PC-3 (cell line): ENCODE data around the gene STAC2. TPM values are rescaled to one million over a fixed set of nuclear protein-coding genes. Genes with fewer than 3 reads are reported as not detected.

Experiments used
- ATAC-seq: fragments of 200-7000 bp; cut with Tn5 transposase; 2 replicates; pipeline ENCODE4 v1.9.1; 2020; ENCODE audit warnings: mild to moderate bottlenecking, moderate library complexity
- BruUV-seq: library from RNA; stranded (reverse); fragments of 400-500 nt; replicated peaks from 2 replicates; lab custom pipeline; 2021; lab: Mats Ljungman, UMichigan
- CTCF ChIA-PET: fragments of 300-600 bp; sonication (Branson Sonifier 250); formaldehyde crosslinking; loops from one replicate; lab custom pipeline; 2022; ENCODE audit warnings: antibody characterized with exemption; lab: Charles Lee
- POLR2A ChIA-PET: fragments of 300-600 bp; sonication (Branson Sonifier 250); formaldehyde crosslinking; loops from one replicate; lab custom pipeline; 2022; ENCODE audit warnings: antibody characterized with exemption; ENCODE audit not compliant: unreplicated experiment; lab: Charles Lee
- DNase-seq: peaks from one replicate; pipeline ENCODE4 v3.0.0-alpha.2; 2015
- H2AFZ ChIP-seq: fragments of 300-600 bp; sonication (generic); 2 replicates; pipeline ENCODE4 v1.6.0; 2016; ENCODE audit warnings: antibody characterized with exemption, low read length
- H3F3A ChIP-seq: fragments of 300-600 bp; sonication (generic); one replicate; pipeline ENCODE4 v1.6.0; 2017; ENCODE audit warnings: antibody characterized with exemption, low read length, control low read depth, mild to moderate bottlenecking; ENCODE audit not compliant: unreplicated experiment
- H3K27ac ChIP-seq: fragments of 300-600 bp; sonication (generic); 2 replicates; pipeline ENCODE4 v1.5.1; 2016; ENCODE audit warnings: mild to moderate bottlenecking, low read length
- H3K27me3 ChIP-seq: fragments of 300-600 bp; sonication (generic); 2 replicates; pipeline ENCODE4 v1.6.1; 2016; ENCODE audit warnings: low read length, mixed read lengths
- H3K36me3 ChIP-seq: fragments of 300-600 bp; sonication (generic); 2 replicates; pipeline ENCODE4 v1.6.1; 2016; ENCODE audit warnings: low read depth, mixed run types, low read length, mixed read lengths
- H3K4me1 ChIP-seq: fragments of 300-600 bp; sonication (generic); 2 replicates; pipeline ENCODE4 v1.5.1; 2016; ENCODE audit warnings: low read length; ENCODE audit not compliant: insufficient read depth
- H3K4me2 ChIP-seq: fragments of 300-600 bp; sonication (generic); 2 replicates; pipeline ENCODE4 v1.6.0; 2016; ENCODE audit warnings: low read length
- H3K4me3 ChIP-seq: fragments of 300-600 bp; sonication (generic); 2 replicates; pipeline ENCODE4 v1.5.1; 2016; ENCODE audit warnings: mild to moderate bottlenecking, low read length, mixed read lengths
- H3K79me2 ChIP-seq: fragments of 300-600 bp; sonication (generic); 2 replicates; pipeline ENCODE4 v1.6.1; 2017; ENCODE audit warnings: low read length, mixed read lengths
- H3K9ac ChIP-seq: fragments of 300-600 bp; sonication (generic); 2 replicates; pipeline ENCODE4 v1.6.0; 2016; ENCODE audit warnings: mild to moderate bottlenecking, low read length
- H3K9me2 ChIP-seq: fragments of 300-600 bp; sonication (generic); replicated peaks from 2 replicates; pipeline ENCODE4 v1.6.1; 2016; ENCODE audit warnings: mixed run types, low read length, mixed read lengths
- H3K9me3 ChIP-seq: fragments of 300-600 bp; sonication (generic); 2 replicates; pipeline ENCODE4 v1.6.1; 2016; ENCODE audit warnings: low read length, mixed read lengths
- H4K20me1 ChIP-seq: fragments of 300-600 bp; sonication (generic); 2 replicates; pipeline ENCODE4 v1.6.1; 2016; ENCODE audit warnings: low read length, mixed read lengths
- CTCF ChIP-seq: fragments of 300-600 bp; sonication (generic); conservative IDR thresholded peaks from 2 replicates; pipeline ENCODE4 v1.5.1; 2017; ENCODE audit warnings: antibody characterized with exemption, low read depth, mild to moderate bottlenecking, low read length
- EZH2 ChIP-seq: fragments of 300-600 bp; sonication (generic); IDR thresholded peaks from one replicate; pipeline ENCODE4 v1.6.1; 2017; ENCODE audit warnings: antibody characterized with exemption, mild to moderate bottlenecking, low read length; ENCODE audit not compliant: unreplicated experiment
- EZH2phosphoT487 ChIP-seq: fragments of 300-600 bp; sonication (generic); IDR thresholded peaks from 2 replicates; pipeline ENCODE4 v1.6.1; 2018; ENCODE audit warnings: mild to moderate bottlenecking, antibody characterized with exemption, low read length, borderline replicate concordance
- intact Hi-C: fragments of 100-400 bp; cut with micrococcal nuclease; formaldehyde crosslinking; loops from 2 replicates; pipeline ENCODE4 v1.9.0; 2023
- total RNA-seq: library from RNA; depleted of rRNA; stranded (reverse); fragments of >200 nt; gene quantifications from 2 replicates; pipeline ENCODE4 v1.2.3, GENCODE V29; 2014

The STAC2 gene
- total RNA-seq, 1 experiment from 2014 or later, result not detected

DNA sequence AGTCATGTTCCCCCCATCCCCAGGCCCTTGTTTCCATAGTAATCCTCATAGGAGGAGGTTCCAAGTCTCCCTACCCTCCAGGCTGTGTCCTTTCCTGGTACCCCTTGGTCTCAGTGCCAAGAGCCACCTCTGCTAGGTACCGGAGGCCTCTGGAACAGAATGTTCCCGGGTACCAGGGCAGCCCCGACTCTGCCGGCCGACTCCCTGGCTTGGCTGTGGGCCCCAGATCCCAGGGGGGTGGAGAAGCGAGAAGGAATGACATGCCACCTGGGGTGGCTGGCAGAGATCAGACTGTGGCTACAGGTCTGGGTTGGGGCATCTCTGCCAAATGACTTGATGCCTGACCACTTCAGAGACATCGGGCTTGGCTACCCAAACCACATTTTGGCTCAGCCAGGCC is 3.6 kb downstream of the STAC2 start:
- H3K9me3 ChIP-seq, result no peaks in the 10 kb centered on the region
- no peak overlapping the region for H3K9ac ChIP-seq
- intact Hi-C loops, result no loop called here
- H3K36me3 ChIP-seq, result no peaks in the 10 kb centered on the region
- BruUV-seq, result no TSS peak
- CTCF ChIA-PET, result no interaction called here
- no peaks in the 10 kb centered on the region for H3K9me2 ChIP-seq
- no peak overlapping the region for H3K27ac ChIP-seq
- DNase-seq, result no peak
- H3K4me1 ChIP-seq, result no peaks in the 10 kb centered on the region
- no peaks in the 10 kb centered on the region for H4K20me1 ChIP-seq
- no peaks in the 10 kb centered on the region for H3K79me2 ChIP-seq
- POLR2A ChIA-PET, result no interaction called here
- H3K4me2 ChIP-seq, result no peak overlapping the region
- H3K4me3 ChIP-seq, result no peak overlapping the region
- no peak for TF ChIP-seq CTCF
- no peak for TF ChIP-seq EZH2
- TF ChIP-seq EZH2phosphoT487, result no peak
- H3K27me3 ChIP-seq, result no peaks in the 10 kb centered on the region
- no peaks in the 10 kb centered on the region for H3F3A ChIP-seq
- no peak overlapping the region for H2AFZ ChIP-seq
- ATAC-seq, result no peak

- CTCF ChIA-PET, result no interaction called here
- Histone ChIP-seq H3K27ac (no peak overlapping the region), H3K79me2 (no peaks in the 10 kb centered on the region), H3K9me3 (no peaks in the 10 kb centered on the region), H3K4me3 (no peak overlapping the region), H3F3A (no peaks in the 10 kb centered on the region), H4K20me1 (no peaks in the 10 kb centered on the region), H3K36me3 (no peaks in the 10 kb centered on the region), H3K4me1 (no peaks in the 10 kb centered on the region), H3K27me3 (no peaks in the 10 kb centered on the region), H2AFZ (no peak overlapping the region), H3K4me2 (no peak overlapping the region), H3K9me2 (no peaks in the 10 kb centered on the region), H3K9ac (no peak overlapping the region)
- ATAC-seq, result no peak
- TF ChIP-seq CTCF (no peak), EZH2 (no peak), EZH2phosphoT487 (no peak)
- POLR2A ChIA-PET, result no interaction called here
- DNase-seq, result no peak
- no TSS peak for BruUV-seq
- intact Hi-C loops, result no loop called here
Measured at GRCh38 chr17:39221572-39221971, 4.2 kb downstream of the STAC2 start.

DNA sequence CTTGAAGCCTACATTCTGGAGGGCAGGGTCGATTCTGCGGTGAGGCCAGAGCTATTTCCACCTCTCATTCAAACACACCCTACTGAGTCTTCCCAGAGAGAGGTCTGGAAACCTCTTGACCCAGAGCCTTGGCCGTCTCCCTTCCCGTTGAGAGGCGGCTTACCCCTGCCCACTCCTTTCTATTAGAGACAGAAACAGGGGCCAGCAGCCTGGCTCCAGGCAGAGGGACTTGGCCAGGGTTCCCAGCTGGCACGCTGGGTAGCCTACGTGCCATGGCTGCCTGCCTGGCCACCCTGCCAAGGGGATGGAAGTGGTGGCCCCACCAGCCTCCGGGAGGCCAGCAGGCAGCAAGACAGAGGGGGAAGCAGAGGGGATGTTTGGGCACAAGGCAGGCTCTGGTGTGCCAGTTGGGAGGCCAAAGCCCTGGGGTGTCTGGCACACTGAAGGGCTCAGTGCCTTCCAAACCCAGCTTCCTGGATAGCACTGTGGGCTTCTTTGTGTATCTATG is 6.0 kb downstream of the STAC2 start:
- DNase-seq, result no peak
- H4K20me1 ChIP-seq, result no peaks in the 10 kb centered on the region
- ChIA-PET POLR2A (no interaction called here), CTCF (no interaction called here)
- H2AFZ ChIP-seq, result no peak overlapping the region
- no peaks in the 10 kb centered on the region for H3F3A ChIP-seq
- no peaks in the 10 kb centered on the region for H3K4me1 ChIP-seq
- H3K27me3 ChIP-seq, result no peaks in the 10 kb centered on the region
- intact Hi-C loops, result no loop called here
- ATAC-seq, result no peak
- no peaks in the 10 kb centered on the region for H3K9me2 ChIP-seq
- no TSS peak for BruUV-seq
- TF ChIP-seq EZH2phosphoT487 (no peak), CTCF (no peak)
- H3K36me3 ChIP-seq, result no peaks in the 10 kb centered on the region
- H3K4me3 ChIP-seq, result no peak overlapping the region
- no peaks in the 10 kb centered on the region for H3K9me3 ChIP-seq
- H3K27ac ChIP-seq, result no peak overlapping the region
- H3K9ac ChIP-seq, result no peak overlapping the region
- H3K79me2 ChIP-seq, result no peaks in the 10 kb centered on the region
- no peak overlapping the region for H3K4me2 ChIP-seq
